ENCODE data around the gene AOC1.

- TF ChIP-seq CTCF (IDR thresholded peaks at IDR 0.05; ENCODE audit: low read length), result no peak
- TF ChIP-seq EZH2 (IDR thresholded peaks at IDR 0.05; ENCODE audit: borderline replicate concordance, low read length), result no peak
Observed at GRCh38 chr7:150830937-150831336, 21.4 kb upstream of the AOC1 start.
